Skin epidermis (tissue), 12 donors: ENCODE results near the gene TGFB2.

Experiments
- H3K27ac ChIP-seq, 21 experiments: fragments of 200-600 bp; sonication (generic) in 11 of 21; one replicate each; pipeline ENCODE4 v1.5.0; 2020; ENCODE audit warnings: mild to moderate bottlenecking in 3 of 21, inconsistent platforms in 2 of 21, moderate library complexity in 2 of 21
- H3K4me3 ChIP-seq, 7 experiments: fragments of 200-600 bp; sonication (generic) in 2 of 7; one replicate each; pipeline ENCODE4 v1.5.0; 2020; ENCODE audit warnings: inconsistent platforms in 2 of 7, mild to moderate bottlenecking in 2 of 7, moderate library complexity in 1 of 7

The TGFB2 gene

DNA sequence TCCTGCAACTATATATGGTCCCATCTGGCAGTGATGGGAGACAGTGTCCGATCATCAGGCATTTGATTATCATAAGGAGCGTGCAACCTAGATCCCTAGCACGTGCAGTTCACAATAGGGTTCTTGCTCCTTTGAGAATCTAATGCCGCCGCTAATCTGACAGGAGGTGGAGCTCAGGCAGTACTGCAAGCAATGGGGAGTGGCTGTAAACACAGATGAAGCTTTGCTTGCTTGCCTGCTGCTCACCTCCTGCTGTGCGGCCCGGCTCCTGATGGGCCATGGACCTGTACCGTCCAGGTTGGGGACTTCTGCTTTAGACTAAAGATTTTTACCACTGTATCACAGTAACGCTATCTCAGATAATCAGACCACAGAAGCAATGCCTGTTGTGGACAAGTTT is 63.8 kb downstream of the TGFB2 start:
- Histone ChIP-seq H3K4me3 (no peak overlapping the region), H3K27ac (no peak overlapping the region)

DNA sequence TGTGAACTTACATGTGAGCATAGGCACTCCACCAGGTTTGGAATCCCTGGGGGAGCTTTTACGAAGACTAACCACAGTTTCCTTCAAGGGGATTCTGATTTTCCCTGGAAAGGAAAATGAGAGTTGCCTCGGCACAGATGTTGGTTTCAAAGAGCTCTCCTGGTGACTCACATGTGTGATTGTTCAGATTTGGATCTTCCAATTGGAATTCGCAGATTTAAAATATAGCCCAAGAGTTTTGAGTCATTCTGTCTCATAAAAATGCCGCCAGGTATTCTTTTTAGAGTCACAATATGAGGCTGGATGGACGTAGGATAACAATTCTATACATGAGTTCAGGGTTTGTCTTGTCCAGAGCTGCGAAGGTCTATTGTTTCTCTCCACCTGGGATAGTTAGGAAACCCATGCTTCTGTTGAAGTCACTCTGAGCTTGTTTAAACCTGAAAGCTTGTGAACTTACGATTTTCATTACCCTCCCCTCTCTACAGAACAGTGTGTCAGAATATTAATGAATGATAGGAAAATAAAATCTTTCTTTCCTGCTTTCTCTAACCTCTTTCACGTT is 64.9 kb downstream of the TGFB2 start:
- Histone ChIP-seq H3K27ac (no peak overlapping the region), H3K4me3 (no peak overlapping the region)

DNA sequence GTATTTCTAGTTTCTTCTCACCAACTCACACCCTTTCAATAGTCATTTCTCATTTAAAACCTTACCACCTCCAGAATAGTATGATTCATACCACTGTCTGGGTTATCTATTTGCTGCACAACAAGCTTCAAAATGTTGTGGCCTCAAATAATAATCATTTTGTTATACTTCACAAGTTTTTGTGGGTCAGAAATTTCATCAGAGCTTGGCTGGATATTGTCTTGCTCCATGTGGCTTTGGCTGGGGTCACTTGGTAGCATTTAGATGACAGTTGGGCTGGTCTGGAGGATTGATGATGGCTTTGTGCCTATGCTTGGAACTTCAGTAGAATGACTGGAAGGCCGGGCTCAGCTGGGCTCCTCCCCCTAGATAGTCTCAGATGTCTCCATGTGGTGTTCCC is 66.0 kb downstream of the TGFB2 start:
- Histone ChIP-seq H3K4me3 (no peak overlapping the region), H3K27ac (no peak overlapping the region)

DNA sequence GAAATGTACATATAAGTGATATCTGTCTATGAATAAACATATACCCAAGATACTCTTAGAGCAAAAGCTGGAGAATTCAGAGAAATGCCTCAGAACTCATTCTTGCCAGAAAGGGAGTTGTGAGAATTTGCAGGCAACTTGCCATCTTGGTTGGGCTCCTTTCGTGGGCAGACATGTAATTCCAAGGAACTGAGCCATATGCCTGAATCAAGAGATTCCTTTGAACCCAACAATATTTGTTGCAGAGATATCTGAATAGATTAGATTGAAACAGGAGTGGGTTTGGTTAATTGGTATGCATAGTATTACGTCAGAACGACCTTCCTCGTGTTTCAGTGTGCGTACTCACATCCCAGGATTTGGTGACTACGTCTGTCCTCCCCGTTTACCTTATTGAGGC is 67.0 kb downstream of the TGFB2 start:
- no peak overlapping the region for H3K4me3 ChIP-seq
- no peak overlapping the region for H3K27ac ChIP-seq

DNA sequence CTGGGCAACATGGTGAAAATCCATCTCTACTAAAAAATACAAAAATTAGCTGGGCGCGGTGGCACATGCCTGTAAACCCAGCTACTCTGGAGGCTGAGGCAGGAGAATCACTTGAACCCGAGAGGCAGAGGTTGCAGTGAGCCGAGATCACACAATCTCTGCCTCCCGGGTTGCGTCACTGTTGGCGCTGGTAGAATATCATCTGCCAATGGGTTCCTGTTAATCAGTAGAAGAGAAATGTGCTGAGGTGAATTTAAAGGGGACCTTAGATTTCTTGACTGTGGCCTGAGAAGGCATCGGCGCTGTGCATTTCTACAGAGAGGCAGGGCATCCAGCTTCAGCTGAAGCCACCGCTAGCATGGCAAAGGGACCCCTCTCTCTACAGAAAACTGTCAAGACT is 68.0 kb downstream of the TGFB2 start:
- Histone ChIP-seq H3K4me3 (no peak overlapping the region), H3K27ac (no peak overlapping the region)

DNA sequence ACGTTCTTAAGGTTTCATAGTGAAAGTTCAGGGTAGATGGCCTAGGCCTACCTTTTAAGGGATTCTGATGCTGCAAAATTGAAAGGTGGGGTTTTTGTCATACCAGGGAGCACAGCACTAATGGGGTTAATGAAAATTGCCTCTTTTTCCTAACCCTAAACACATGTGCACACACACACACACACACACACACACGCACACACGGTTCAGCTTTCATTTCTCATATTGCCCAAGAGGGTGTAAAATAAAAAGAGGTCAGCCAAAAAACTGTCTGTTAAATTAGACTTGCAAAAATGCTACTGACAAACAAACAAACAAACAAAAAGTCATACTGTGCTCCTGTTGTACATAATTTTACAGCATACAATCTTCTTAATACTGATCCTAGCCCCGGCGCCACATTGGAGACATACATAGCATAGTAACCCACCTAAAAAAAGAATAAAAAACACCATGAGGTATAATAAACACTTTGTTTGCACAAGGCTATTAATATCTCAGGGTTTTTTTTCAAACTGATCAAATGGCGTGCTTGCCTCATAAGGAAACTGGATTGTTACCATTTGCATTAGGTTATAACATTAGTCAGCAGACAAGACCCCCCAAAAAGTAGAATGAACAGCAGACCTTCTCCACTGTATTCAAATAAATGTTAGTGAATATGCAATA is 69.1 kb downstream of the TGFB2 start:
- H3K4me3 ChIP-seq, result no peak overlapping the region
- H3K27ac ChIP-seq, result no peak overlapping the region

DNA sequence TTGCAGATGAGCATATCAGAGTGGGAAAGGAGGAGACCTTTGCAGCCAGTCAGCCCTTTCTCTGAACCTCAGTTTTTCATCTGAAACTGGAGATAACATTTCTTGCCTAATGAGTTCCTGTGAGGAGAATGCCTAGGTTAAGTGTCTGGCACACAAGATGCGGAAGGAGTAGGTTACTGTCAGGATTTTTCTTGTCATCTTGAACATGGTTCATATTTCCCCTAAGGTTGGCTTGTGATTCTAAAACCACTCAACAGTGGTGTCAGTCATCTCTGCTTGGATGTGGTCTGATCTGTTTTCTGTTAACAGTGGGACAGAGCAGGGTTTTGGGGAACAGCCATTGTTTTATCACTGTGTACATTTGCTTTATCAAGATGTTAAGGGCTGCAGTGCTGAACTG is 70.6 kb downstream of the TGFB2 start:
- Histone ChIP-seq H3K4me3 (no peak overlapping the region), H3K27ac (no peak overlapping the region)

DNA sequence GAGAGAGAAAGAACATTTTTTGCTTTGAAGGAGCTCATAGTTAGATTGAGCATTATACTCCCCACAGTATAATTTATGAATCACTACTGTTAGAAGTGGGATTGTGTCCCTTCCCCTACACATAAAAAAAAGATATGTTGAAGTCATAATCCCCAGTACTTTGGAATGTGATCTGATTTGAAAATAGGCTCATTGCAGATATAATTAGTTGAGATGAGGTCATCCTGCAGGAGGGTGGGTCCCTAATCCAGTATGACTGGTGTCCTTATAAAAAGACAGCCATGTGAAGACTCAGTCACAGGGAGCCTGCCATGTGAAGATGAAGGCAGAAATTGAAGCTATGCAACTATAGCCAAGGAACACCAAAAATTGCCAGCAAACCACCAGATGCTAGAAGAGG is 76.4 kb downstream of the TGFB2 start:
- Histone ChIP-seq H3K27ac (no peak overlapping the region), H3K4me3 (no peak overlapping the region)

DNA sequence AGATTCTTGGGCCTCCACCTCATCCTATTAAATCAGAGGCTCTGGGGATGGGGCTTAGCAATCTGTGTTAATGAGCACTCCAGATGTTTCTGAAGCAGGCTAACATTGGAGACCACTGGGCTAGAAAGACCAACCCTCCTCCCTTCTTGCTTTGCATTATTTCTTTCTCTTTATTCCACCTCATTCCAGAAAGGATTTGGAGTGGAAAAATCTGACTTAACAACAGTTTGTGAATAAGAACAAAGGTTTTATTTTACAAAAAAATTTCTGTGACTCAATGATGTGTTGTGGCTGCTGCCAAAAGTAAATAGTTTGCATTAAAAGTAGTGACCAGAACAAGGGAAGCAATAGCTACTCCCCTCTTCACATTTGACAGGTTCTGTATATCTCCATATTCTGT is 79.4 kb downstream of the TGFB2 start:
- no peak overlapping the region for H3K27ac ChIP-seq
- no peak overlapping the region for H3K4me3 ChIP-seq

DNA sequence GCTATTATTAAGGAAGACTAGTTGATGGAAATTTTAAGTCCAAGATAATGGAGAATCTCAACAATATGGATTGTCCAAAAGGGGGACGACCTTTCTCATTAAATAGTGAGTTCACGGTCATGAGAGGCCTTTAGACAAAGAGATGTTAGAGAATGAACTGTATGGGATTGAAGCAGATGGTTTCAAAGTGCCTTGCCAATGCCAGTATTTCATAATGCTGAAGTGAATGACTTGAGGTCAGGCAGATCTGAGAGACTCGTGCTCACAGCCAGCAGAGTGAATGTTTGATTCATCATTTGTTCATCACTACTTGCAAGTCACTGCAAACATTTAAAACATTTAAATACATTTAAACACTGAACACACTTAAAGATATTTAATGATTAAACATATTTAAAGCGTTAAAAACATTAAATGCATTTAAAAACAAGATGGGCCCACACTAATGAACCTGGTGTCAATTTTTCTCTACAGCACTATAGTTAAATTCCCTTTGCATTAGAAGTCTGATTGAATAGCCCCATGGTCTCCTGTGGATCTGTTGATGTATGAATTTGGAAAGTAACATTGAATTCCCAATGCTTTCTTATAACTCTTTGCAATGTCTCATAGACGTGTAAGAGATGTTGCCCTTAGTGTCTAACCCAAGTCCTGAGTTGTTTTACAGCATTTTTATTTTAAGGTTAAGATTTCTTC is 80.7 kb downstream of the TGFB2 start:
- no peak overlapping the region for H3K4me3 ChIP-seq
- H3K27ac ChIP-seq, result no peak overlapping the region

DNA sequence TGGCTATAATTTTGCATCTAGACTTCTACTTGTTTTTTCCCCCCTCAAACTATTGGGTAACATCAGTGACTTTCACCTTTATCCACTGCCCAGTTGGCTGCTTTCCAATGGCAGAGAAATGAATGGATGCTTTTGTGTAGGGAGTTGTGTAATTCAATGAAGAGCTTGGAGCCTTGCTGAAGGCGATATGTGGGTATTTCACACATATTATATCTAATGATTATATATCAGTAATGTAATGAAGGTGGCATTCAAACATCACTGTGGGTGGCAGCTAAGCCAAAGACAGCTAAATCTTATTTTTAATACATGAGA is 81.2 kb downstream of the TGFB2 start:
- H3K27ac ChIP-seq, result no peak overlapping the region
- no peak overlapping the region for H3K4me3 ChIP-seq

DNA sequence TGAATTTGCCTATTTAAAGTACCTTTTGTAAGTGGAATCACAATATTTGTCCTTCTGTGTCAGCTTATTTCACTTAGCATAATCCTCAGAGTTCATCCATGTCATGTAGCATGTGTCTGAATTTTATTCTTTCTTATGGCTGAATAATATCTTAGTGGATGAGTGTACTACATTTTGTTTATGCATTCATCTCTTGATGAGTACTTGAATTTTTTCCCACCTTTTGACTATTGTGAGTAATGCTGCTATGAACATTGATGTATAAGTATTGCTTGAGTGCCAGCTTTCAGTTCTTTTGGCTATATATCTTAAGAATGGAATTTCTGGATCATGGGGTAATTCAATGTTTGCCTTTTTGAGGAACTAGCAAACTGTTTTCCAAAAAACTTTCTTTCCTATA is 84.2 kb downstream of the TGFB2 start:
- no peak overlapping the region for H3K4me3 ChIP-seq
- no peak overlapping the region for H3K27ac ChIP-seq

DNA sequence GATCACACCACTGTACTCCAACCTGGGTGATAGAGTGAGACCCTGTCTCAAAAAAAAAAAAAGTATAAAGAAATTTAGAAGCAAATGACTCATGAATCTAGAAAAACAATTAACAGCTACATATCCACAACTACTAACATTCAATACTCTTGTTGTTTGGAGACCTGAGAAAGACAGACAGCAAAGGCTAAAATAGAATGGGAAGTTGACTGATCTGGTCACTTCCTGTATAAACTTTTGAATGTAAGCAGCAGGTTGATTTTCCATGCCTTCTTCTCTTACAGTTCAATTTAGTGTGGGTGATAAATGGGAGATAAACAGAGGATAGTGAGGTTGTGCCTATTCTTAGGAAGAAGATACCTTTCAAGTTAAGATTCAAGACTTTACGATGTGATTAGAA is 85.2 kb downstream of the TGFB2 start:
- Histone ChIP-seq H3K27ac (no peak overlapping the region), H3K4me3 (no peak overlapping the region)

DNA sequence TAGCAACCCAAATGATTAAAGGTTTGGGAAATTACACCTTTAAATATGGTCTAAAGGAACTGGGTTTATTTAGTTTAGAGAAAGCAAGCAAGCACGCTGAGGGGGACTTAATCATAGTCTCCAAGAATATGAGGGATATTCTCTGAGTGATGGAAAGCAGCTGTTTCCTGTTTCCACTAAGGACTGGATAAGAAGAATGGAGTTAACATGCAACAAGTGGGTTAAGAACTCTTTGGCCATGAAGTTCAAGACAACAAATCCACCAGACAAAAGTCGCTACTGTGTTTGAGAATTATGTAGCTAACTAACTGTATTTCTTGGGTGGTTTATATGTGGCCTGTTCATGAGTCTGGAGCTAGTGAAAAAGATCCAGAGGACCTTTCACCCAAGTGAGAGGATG is 85.7 kb downstream of the TGFB2 start:
- Histone ChIP-seq H3K4me3 (no peak overlapping the region), H3K27ac (no peak overlapping the region)

DNA sequence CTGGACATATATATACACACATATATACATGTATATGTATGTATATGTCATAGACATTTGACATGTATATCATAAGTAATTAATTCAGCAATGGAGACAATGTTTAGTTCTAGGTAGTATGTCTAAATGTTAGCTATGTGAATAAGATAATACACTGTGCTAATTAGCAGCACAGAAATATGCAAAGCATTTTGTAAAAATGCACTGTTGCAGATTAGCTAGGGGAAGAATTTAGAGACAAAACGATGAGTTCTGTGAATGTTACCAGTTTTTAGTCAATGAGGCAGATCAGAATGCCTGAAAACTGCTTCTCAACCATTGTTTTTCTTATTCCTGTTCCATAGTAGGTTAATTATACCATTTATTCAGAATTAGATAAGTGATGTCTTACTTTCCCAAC is 86.3 kb downstream of the TGFB2 start:
- H3K27ac ChIP-seq, result no peak overlapping the region

DNA sequence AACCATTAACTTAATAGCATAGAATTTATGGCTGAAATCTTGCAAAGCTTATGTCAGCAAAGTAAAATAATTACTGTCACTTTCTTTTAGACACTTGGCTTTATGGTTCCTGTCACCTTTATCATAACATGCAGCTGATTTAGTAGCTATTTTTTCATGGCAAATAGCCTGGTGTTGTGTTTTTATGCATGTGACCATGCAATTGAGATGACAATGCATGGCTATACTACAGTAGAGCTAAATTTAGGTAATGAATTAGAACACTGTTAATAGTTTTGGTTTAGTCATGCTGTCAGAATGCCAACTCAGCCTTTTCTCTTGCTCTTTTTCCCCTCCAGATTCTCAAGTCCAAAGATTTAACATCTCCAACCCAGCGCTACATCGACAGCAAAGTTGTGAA is 88.6 kb downstream of the TGFB2 start:
- no peak overlapping the region for H3K27ac ChIP-seq
- no peak overlapping the region for H3K4me3 ChIP-seq

More for the DNA sequence above, 86.3 kb downstream of the TGFB2 start:
- no peak overlapping the region for H3K4me3 ChIP-seq

DNA sequence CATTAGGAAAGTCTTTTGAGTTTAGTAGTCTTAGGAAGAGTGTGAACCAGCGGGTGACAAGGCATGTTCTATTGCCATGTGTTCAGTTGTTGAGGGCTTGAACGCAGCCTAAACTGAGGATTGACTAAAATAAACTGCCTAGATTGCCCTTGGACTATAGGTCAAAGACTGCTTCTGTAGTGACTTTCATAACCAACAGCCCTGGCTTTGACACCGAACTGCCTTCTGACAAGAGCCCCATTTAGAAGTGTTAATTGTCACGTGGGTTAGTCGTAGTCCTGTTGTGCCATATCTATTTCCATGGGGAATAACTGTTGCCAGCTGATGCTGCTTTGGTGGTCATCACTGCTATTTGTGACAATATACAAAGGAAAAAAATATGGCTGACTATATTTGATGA is 90.4 kb downstream of the TGFB2 start:
- Histone ChIP-seq H3K4me3 (no peak overlapping the region), H3K27ac (no peak overlapping the region)

DNA sequence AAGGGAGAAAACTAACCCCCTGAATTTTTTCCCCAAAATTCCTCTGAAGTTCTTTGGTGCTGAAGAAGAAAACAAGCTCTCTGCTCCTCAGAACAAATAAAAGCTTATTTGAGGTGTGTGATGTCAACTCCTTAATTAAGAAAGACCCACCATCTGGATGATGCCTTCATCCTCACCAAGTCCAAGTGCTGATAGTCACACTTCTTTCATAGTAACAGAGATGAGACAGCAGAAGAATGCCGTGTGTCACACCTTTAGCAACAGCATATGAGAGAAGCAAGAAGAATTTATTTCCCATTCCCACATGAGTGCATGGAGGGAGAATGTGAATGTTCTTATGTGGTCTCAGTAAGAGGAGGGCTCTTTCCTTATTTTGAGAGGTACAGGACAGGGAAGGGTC is 91.2 kb downstream of the TGFB2 start:
- H3K4me3 ChIP-seq, result no peak overlapping the region
- no peak overlapping the region for H3K27ac ChIP-seq

DNA sequence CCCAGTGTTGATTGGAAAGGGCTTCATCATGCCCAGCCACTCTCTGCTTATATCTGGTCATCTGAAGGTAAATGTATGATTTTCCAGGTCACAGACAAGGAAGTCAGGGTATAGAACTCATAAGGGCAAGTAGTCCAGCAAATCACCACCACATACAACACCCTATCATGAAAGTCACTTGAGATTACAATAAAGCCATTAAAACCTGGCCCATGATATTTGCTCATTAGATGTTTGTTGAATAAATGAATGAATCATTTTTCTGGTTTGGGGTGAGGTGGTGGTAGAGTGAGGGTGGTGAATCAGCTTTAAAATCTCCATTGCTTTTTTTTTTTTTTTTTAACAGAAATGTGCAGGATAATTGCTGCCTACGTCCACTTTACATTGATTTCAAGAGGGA is 91.9 kb downstream of the TGFB2 start:
- Histone ChIP-seq H3K27ac (no peak overlapping the region), H3K4me3 (no peak overlapping the region)

DNA sequence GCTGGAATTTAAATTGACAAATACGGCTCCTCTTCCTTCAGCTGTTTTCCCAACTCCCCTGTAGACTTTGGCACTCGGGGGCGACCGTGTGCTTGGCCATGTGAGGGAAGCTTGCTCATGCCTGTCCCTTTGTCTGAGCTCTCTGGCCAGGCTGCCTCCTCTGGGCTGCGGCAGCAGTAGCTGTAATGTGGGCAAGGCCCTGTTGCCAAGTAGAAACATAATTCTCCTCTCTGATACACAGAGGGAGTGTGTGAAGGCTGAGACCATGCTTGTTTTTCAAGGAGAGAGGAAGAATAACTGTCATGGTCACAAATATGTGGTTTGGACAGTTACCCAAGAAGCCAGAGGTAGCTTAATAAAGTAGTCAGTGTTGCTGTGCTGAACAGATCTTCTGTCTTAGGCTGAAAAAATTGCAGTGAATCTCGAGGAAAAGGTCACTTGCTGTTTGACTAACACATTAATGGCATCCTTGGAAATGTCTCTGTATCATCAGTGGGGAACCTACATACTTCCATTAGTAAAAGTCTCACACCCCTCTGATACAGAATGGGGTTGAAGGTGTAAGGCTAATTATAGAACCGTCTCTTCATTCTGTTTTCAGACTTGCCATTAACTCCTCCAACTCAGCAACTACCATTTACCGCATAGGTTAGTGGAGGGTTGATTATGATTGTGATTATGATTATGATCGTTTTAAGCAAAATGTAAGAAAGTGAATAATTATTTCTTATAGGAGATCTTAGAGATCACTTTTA is 94.6 kb downstream of the TGFB2 start:
- Histone ChIP-seq H3K4me3 (no peak overlapping the region), H3K27ac (no peak overlapping the region)

DNA sequence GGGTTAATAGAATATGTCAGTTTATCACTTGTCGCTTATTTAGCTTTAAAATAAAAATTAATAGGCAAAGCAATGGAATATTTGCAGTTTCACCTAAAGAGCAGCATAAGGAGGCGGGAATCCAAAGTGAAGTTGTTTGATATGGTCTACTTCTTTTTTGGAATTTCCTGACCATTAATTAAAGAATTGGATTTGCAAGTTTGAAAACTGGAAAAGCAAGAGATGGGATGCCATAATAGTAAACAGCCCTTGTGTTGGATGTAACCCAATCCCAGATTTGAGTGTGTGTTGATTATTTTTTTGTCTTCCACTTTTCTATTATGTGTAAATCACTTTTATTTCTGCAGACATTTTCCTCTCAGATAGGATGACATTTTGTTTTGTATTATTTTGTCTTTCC is 98.1 kb downstream of the TGFB2 start:
- H3K27ac ChIP-seq, result no peak overlapping the region
- no peak overlapping the region for H3K4me3 ChIP-seq
